SK-N-SH treated with all-trans-retinoic acid at 6 μM for 48 hours (cell line): ENCODE data around the gene THUMPD1.

ENCODE experiments used
- OSR1 ChIP-seq: fragments of 250-450 bp; sonication (Bioruptor Pico); IDR thresholded peaks from 2 replicates; pipeline ENCODE4 v1.8.0; 2022; ENCODE audit warnings: moderate library complexity, mild to moderate bottlenecking, inconsistent platforms
- ZFP30 ChIP-seq: fragments of 450-650 bp; formaldehyde crosslinking; IDR thresholded peaks from 2 replicates; pipeline ENCODE4 v1.5.0; 2022; ENCODE audit warnings: mild to moderate bottlenecking, moderate library complexity

DNA sequence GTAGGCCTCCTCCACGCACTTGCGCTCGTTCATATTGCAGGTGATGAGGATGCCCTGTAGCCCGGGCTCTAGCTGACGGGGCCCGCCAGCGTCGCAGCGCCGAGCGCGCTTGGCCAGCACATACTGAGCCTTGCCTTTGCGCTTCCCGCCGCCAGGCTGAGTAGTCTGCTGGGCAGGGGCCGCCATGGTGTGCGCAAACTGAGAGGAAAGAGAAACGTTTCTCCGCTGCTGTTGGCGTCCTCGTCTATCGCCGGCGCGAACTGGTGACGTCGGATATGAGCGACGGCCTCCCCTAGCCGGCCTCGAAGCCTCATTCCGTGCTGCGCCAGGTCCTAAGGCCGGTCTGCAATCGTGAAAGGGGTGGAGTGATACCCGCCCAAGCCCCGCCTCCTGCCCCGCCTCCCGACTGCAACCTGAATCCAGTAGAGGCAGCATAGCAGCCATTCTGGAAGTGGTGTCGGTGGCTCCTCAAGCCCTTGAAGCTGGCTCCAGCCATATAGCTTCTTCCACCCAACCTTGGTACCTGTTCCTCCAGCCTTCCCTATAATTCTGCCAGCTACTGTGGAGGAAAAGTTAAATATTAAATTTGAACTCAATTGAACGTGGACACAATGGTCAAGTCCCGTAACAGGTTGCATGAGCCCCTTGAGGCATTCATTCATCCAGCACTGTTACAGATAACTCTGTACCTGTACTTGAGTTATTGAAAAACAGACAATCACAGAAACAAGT is at the start of gene THUMPD1:
- TF ChIP-seq OSR1 (CRISPR knock-in tag), result no peak
- TF ChIP-seq ZFP30 (CRISPR knock-in tag), result no peak
